ENCODE measurements around the gene ARHGEF19. TPM values are rescaled to one million over a fixed set of nuclear protein-coding genes. Genes with fewer than 3 reads are reported as not detected.

The ARHGEF19 gene
- total and polyA plus RNA-seq, 9 of the 15 experiments (the other 6 are each of a cell fraction or from before 2014, with no cell fraction given) = 0.73 to 21.0 (median 5.2) TPM

GRCh38 chr1:16215882-16216753, 3.7 kb upstream of the ARHGEF19 start (continued):
- no peak for TF ChIP-seq CTCF (IDR thresholded peaks at IDR 0.05 in 2 of 3, conservative IDR thresholded peaks at IDR 0.05 in 1 of 3; ENCODE audit: insufficient read depth in 2 of 3, low read depth in 1 of 3, low read length in 3 of 3)
- TF ChIP-seq, protein P1, sequence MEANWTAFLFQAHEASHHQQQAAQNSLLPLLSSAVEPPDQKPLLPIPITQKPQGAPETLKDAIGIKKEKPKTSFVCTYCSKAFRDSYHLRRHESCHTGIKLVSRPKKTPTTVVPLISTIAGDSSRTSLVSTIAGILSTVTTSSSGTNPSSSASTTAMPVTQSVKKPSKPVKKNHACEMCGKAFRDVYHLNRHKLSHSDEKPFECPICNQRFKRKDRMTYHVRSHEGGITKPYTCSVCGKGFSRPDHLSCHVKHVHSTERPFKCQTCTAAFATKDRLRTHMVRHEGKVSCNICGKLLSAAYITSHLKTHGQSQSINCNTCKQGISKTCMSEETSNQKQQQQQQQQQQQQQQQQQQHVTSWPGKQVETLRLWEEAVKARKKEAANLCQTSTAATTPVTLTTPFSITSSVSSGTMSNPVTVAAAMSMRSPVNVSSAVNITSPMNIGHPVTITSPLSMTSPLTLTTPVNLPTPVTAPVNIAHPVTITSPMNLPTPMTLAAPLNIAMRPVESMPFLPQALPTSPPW (CRISPR knock-in tag; IDR thresholded peaks at IDR 0.05) = peak; percentile 64; the same call in 1 of the 2 replicates
- no peak for TF ChIP-seq CBX1 (IDR thresholded peaks at IDR 0.05; ENCODE audit: low read depth)
- TF ChIP-seq FOXK1 (CRISPR knock-in tag; IDR thresholded peaks at IDR 0.05; ENCODE audit: borderline replicate concordance) = no peak
- TF ChIP-seq PYGO2 (tag; IDR thresholded peaks at IDR 0.05) = no peak
- TF ChIP-seq NBN (IDR thresholded peaks at IDR 0.05; ENCODE audit: low read depth) = peak; percentile 51; the same call in 1 of the 2 replicates
- TF ChIP-seq GABPB2 (CRISPR knock-in tag; conservative IDR thresholded peaks at IDR 0.05) = no peak
- TF ChIP-seq ZNF133 (CRISPR knock-in tag; IDR thresholded peaks at IDR 0.05) = no peak
- 0 out of 2 replicates have a peak, but pooled peaks have one; percentile 17 for TF ChIP-seq E2F4 (CRISPR knock-in tag; IDR thresholded peaks at IDR 0.05; ENCODE audit: low read depth)
- TF ChIP-seq TCF7 (IDR thresholded peaks at IDR 0.05; ENCODE audit: borderline replicate concordance) = no peak
- no peak for TF ChIP-seq NFIX (CRISPR knock-in tag; IDR thresholded peaks at IDR 0.05; ENCODE audit: low read depth)
- TF ChIP-seq CHD4 (IDR thresholded peaks at IDR 0.05; ENCODE audit: insufficient read depth, insufficient replicate concordance, low read depth, low read length, poor library complexity, severe bottlenecking) = no peak
- TF ChIP-seq SUPT5H (IDR thresholded peaks at IDR 0.05) = 0 out of 2 replicates have a peak, but pooled peaks have one; percentile 50
- TF ChIP-seq PBX2 (CRISPR knock-in tag; IDR thresholded peaks at IDR 0.05; ENCODE audit: low read depth) = no peak
- 0 out of 2 replicates have a peak, but pooled peaks have one; percentile 17 for TF ChIP-seq PBX2 (tag; conservative IDR thresholded peaks at IDR 0.05; ENCODE audit: low read depth)
- peak; percentile 57 for TF ChIP-seq POLR2G (IDR thresholded peaks at IDR 0.05; ENCODE audit: low read depth, low read length)
- TF ChIP-seq STAG1 (CRISPR knock-in tag; IDR thresholded peaks at IDR 0.05; ENCODE audit: borderline replicate concordance) = no peak
- TF ChIP-seq TCF15 (CRISPR knock-in tag; IDR thresholded peaks at IDR 0.05) = no peak
- TF ChIP-seq XRCC4 (IDR thresholded peaks at IDR 0.05; ENCODE audit: extremely low read depth, insufficient read depth, insufficient read length) = no peak

All from K562 (cell line).